Activated CD4-positive, CD25-positive, alpha-beta regulatory T cell treated with anti-CD3 and anti-CD28 coated beads, Interleukin-2, amount 50 U/mL, for 24 hours (primary cell): ENCODE data around the gene TMLHE.
A peak's percentile ranks its signal among the peaks of the same experiment; 100 is the strongest.
"Not testable (repeated sequence)": the region's sequence is repeated elsewhere in the genome, so short reads cannot be mapped to it uniquely, and the experiment has no call there.

Source experiments
- ATAC-seq, 2 donors: fragments of 150-1000 bp; cut with Tn5 transposase; one replicate each; pipeline ENCODE4 v1.10.0; 2021; ENCODE audit warnings: mild to moderate bottlenecking in 1 of 2, moderate library complexity in 1 of 2

TMLHE gene

GRCh38 chrX:155491421-155491820 lies 121.3 kb downstream of the TMLHE start:
- ATAC-seq = not testable (repeated sequence)

DNA sequence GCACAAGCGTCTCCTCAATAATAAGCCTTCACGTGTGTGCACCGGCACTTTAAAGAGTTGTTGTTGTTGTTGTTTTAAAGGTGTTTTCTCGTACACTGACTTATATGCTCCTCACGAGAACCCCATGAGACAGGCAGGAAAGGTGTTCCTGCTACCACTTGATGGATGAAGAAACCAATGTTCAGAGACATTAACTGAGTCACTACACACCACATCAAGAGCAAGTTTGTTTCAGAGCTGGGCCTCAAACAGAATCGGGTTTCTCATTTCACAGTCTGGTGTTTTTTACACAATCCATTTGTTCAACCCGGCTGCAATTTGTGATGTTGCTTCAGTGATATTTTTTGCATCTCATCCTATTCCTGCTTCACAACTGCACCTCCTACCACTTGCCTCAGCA lies 135.6 kb downstream of the TMLHE start:
- not testable (repeated sequence) for ATAC-seq

DNA sequence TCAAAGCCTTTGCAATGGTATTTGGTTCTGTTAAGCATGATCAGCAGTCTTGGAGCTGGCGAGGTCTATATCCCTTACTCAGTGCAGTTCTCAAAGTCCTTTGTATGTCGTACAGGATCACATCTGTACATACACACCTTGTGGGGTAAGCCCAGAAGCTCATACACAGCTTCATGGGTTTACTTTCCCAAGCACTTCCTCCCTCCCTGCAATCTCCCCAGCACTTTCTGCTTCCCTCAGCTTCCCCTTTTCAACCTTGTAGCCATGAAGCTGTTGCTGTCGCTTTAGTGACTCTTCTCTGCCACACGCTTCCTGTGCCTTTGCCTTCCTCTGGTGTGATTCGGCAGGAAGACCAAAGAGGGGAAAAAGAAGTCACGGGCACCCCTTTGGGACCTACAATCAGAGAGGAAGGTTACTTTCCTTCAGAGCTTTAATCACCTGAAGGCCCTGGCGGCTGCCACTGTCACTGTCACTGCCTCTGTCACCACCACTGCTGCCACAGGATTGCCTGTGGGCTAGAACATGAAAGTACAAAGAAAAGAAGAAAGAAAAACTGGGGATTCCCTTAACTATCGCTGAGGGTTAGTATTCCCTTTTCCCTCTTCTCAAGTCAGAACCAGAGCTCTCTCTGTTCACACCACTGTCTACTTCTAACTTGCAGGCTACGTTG lies 146.3 kb downstream of the TMLHE start:
- peak in 1 of 2 donors; percentile 51 for ATAC-seq

DNA sequence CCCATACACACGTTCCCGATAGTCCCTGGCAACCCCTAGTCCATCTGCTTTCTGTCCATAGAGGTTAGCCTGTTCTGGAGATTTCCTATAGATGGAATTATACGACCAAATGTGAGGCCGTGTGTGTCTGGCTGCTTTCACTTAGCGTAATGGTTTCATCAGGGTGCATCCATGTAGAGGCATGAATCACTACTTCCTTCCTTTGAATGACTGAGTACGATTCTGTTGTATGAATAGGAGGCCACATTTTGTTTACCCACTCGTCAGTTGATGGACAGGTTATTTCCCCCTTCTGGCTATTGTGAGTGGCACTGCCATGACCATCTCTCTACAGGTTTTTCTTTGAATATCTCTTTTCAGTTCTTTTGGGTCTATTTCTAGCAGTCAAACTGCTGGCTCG lies 152.3 kb downstream of the TMLHE start:
- peak; percentile 37 to 48 for ATAC-seq

DNA sequence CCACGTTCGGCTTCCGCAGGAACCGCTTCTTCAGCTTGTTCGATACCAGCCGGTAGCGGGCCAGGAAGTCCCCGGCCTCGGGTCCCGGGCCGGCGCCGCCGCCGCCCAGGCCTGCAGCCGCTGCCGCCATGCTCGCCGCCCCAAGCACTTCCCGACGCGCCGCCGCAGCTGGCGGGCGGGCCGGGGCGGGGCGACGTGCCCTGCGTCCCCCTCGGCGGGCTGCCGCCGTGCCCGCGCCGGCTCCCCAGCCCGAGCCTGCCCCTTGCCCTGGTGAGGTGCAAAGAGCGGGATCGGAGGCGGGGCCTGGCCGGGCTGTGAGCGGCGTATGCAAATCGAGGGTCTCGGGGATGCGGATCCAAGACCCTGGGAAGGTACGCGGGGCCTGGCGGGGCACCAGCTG lies 154.3 kb downstream of the TMLHE start, which contains the start of gene F8A3:
Gene F8A3, minus strand, starts transcription at position 150 of the 400 bp plus-strand sequence. Its CDS starts 20 bp downstream, at position 130.
- peak; percentile 81 to 83 for ATAC-seq

DNA sequence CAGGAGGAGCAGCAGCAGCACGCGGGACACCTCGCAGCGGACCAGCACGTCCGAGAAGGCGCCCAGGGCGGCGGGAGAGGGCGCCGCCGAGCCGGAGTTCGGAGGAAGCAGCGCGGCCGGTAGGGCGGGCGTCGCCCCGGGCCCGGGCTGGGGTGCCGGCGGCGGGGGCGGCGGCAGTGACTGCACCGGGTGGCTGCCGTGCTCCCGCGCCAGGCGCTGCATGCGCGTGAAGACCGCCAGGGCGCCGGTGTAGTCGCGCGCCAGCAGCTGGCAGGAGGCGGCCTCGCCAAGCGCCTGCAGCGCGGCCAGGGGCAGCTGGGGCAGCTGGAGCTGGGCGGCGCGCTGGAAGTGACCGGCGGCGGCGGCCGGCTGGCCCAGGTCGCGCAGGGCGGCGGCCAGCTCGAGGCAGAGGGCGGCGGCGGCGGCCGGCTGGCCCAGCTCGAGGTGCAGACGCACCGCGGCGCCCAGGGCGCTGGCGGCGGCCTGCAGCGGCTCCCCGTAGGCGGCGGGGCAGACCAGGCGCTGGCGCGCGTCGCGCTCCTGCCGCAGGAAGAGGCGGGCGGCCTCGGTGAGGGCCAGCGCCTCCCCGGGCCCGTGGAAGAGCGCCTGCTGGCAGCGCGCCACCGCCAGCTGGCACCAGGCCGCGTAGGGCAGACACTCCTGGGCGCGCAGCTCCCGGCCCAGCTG lies 154.8 kb downstream of the TMLHE start:
- peak; percentile 54 to 67 for ATAC-seq

DNA sequence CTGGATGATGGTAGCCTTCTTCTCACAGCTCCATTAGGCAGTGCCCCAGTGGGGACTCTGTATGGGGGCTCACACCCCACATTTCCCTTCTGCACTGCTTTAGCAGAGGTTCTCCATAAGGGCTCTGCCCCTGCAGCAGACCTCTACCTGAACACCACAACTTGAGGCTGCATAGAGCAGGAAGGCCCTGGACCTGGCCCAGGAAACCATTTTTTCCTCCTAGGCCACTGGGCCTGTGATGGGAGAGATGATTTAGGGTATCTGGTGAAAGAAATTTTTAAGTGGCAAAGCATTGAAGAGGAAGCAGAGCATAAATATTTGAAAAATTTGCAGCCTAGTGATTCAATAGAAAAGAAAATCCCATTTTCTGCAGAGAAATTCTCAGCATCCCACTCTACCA lies 171.7 kb downstream of the TMLHE start:
- no peak for ATAC-seq
